Caco-2 (cell line): ENCODE data around the gene RNASE7. TPM values are rescaled to one million over a fixed set of nuclear protein-coding genes. Genes with fewer than 3 reads are reported as not detected.
A peak's percentile ranks its signal among the peaks of the same experiment; 100 is the strongest.

Source experiments
- BruUV-seq: library from RNA; stranded (reverse); fragments of 400-500 nt; replicated peaks from 2 replicates; lab custom pipeline; 2021; lab: Mats Ljungman, UMichigan
- CTCF ChIA-PET: fragments of 300-600 bp; sonication (Branson Sonifier 250); formaldehyde crosslinking; loops from one replicate; lab custom pipeline; 2022; ENCODE audit warnings: antibody characterized with exemption; lab: Charles Lee
- POLR2A ChIA-PET: fragments of 300-600 bp; sonication (Branson Sonifier 250); formaldehyde crosslinking; loops from one replicate; lab custom pipeline; 2022; ENCODE audit warnings: antibody characterized with exemption; lab: Charles Lee
- DNase-seq, 2 experiments: peaks; one replicate each; pipeline versions ENCODE4 v3.0.0 to v3.0.0-alpha.2; 2020 to 2022
- H3K27me3 ChIP-seq: replicated peaks from 2 replicates; pipeline ENCODE4 v1.6.0; 2011; ENCODE audit warnings: low read length; ENCODE audit not compliant: control insufficient read depth, insufficient read depth
- H3K36me3 ChIP-seq: 2 replicates; pipeline ENCODE4 v1.5.1; 2011; ENCODE audit warnings: low read length; ENCODE audit not compliant: control insufficient read depth, insufficient read depth
- H3K4me1 ChIP-seq: fragments of 250-450 bp; sonication (Bioruptor Pico); 2 replicates; pipeline ENCODE4 v1.5.1; 2020; ENCODE audit warnings: mild to moderate bottlenecking
- H3K4me3 ChIP-seq: 2 replicates; pipeline ENCODE4 v1.5.1; 2011; ENCODE audit warnings: low read depth, mild to moderate bottlenecking, control low read depth, low read length
- H3K9me3 ChIP-seq: fragments of 250-450 bp; sonication (Bioruptor Pico); 2 replicates; pipeline ENCODE4 v1.5.1; 2020; ENCODE audit warnings: mild to moderate bottlenecking, moderate library complexity
- H3K27ac Mint-ChIP-seq: one replicate; pipeline ENCODE4 v1.8.0; 2022; ENCODE audit warnings: mixed read lengths; ENCODE audit not compliant: unreplicated experiment
- H3K27me3 Mint-ChIP-seq: one replicate; pipeline ENCODE4 v1.8.0; 2022; ENCODE audit warnings: mixed read lengths; ENCODE audit not compliant: insufficient read depth, unreplicated experiment
- H3K36me3 Mint-ChIP-seq: one replicate; pipeline ENCODE4 v1.8.0; 2022; ENCODE audit warnings: mild to moderate bottlenecking, mixed read lengths; ENCODE audit not compliant: insufficient read depth, unreplicated experiment
- H3K4me1 Mint-ChIP-seq: one replicate; pipeline ENCODE4 v1.8.0; 2022; ENCODE audit warnings: low read depth, mixed read lengths; ENCODE audit not compliant: unreplicated experiment
- H3K4me3 Mint-ChIP-seq: one replicate; pipeline ENCODE4 v1.8.0; 2022; ENCODE audit warnings: mild to moderate bottlenecking, moderate library complexity, mixed read lengths; ENCODE audit not compliant: unreplicated experiment
- H3K9me3 Mint-ChIP-seq: one replicate; pipeline ENCODE4 v1.8.0; 2022; ENCODE audit warnings: mixed read lengths; ENCODE audit not compliant: unreplicated experiment
- intact Hi-C: fragments of 100-400 bp; cut with micrococcal nuclease; formaldehyde crosslinking; loops from one replicate; pipeline ENCODE4 v1.10.0; 2022; ENCODE audit not compliant: unreplicated experiment
- total RNA-seq: library from RNA; stranded (reverse); gene quantifications from 2 replicates; pipeline ENCODE4 v1.2.3, GENCODE V29; 2022
- TF ChIP-seq, protein P1 (sequence below), 2 experiments: fragments of 200-600 bp in 1 of 2; IDR thresholded peaks; 1 replicate in 1 of 2; 2 replicates in 1 of 2; pipeline versions ENCODE4 v1.5.1 to v1.8.0; 2011 to 2022; ENCODE audit warnings: antibody characterized with exemption in 1 of 2, control low read depth in 1 of 2, inconsistent platforms in 1 of 2, low read depth in 1 of 2, low read length in 1 of 2, mild to moderate bottlenecking in 1 of 2, moderate library complexity in 1 of 2; ENCODE audit not compliant: insufficient read depth in 1 of 2, severe bottlenecking in 1 of 2, unreplicated experiment in 1 of 2

Gene RNASE7
- total RNA-seq, 1 experiment from 2014 or later = not detected

- Histone ChIP-seq H3K36me3 (peaks cover 4% of the 10 kb centered on the region), H3K9me3 (no peaks in the 10 kb centered on the region), H3K27me3 (no peaks in the 10 kb centered on the region), H3K4me1 (no peaks in the 10 kb centered on the region), H3K4me3 (no peak overlapping the region)
- Mint-ChIP-seq H3K9me3 (no peaks in the 10 kb centered on the region), H3K4me3 (no peak overlapping the region), H3K27ac (no peak overlapping the region), H3K27me3 (no peaks in the 10 kb centered on the region), H3K36me3 (peaks cover 28% of the 10 kb centered on the region), H3K4me1 (peaks cover 9% of the 10 kb centered on the region)
- intact Hi-C loops = loop anchor here (1.0 kb wide), 2 partner anchors 12 to 24 kb away; no protein-coding TSS in a partner anchor
- BruUV-seq = no TSS peak
- DNase-seq = no peak
- TF ChIP-seq, protein P1, sequence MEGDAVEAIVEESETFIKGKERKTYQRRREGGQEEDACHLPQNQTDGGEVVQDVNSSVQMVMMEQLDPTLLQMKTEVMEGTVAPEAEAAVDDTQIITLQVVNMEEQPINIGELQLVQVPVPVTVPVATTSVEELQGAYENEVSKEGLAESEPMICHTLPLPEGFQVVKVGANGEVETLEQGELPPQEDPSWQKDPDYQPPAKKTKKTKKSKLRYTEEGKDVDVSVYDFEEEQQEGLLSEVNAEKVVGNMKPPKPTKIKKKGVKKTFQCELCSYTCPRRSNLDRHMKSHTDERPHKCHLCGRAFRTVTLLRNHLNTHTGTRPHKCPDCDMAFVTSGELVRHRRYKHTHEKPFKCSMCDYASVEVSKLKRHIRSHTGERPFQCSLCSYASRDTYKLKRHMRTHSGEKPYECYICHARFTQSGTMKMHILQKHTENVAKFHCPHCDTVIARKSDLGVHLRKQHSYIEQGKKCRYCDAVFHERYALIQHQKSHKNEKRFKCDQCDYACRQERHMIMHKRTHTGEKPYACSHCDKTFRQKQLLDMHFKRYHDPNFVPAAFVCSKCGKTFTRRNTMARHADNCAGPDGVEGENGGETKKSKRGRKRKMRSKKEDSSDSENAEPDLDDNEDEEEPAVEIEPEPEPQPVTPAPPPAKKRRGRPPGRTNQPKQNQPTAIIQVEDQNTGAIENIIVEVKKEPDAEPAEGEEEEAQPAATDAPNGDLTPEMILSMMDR (IDR thresholded peaks at IDR 0.05; ENCODE audit: insufficient read depth in 1 of 2, low read depth in 1 of 2, low read length in 1 of 2, severe bottlenecking in 1 of 2, unreplicated experiment in 1 of 2) = no peak
- ChIA-PET CTCF (interaction anchor here (0.5 to 3.4 kb wide), 9 partner anchors 9 to 214 kb away, joined by 3 to 43 read pairs (median 7); partner anchors contain the start of genes ARHGEF40 and TMEM253), POLR2A (interaction anchor here (0.6 kb wide), 1 partner anchor 13 kb away, joined by 4 read pairs; no protein-coding TSS in a partner anchor)
These were observed 49.7 kb downstream of the RNASE7 start for GRCh38 chr14:21091821-21092272.

GRCh38 chr14:21092273-21093011 is 50.3 kb downstream of the RNASE7 start:
- H3K36me3 ChIP-seq = peaks cover 4% of the 10 kb centered on the region
- H3K9me3 ChIP-seq = no peaks in the 10 kb centered on the region
- H3K4me1 Mint-ChIP-seq = peaks cover 15% of the 10 kb centered on the region
- H3K9me3 Mint-ChIP-seq = no peaks in the 10 kb centered on the region
- H3K4me3 ChIP-seq = no peak overlapping the region
- TF ChIP-seq, protein P1 (IDR thresholded peaks at IDR 0.05; ENCODE audit: insufficient read depth in 1 of 2, low read depth in 1 of 2, low read length in 1 of 2, severe bottlenecking in 1 of 2, unreplicated experiment in 1 of 2) = peak; percentile 99
- H3K27me3 ChIP-seq = no peaks in the 10 kb centered on the region
- DNase-seq = peak in 1 of 2 experiments; percentile 86
- H3K36me3 Mint-ChIP-seq = peaks cover 28% of the 10 kb centered on the region
- no peak overlapping the region for H3K27ac Mint-ChIP-seq
- no TSS peak for BruUV-seq
- intact Hi-C loops = loop anchor here (1.0 kb wide), 2 partner anchors 12 to 24 kb away; no protein-coding TSS in a partner anchor
- H3K4me3 Mint-ChIP-seq = no peak overlapping the region
- H3K27me3 Mint-ChIP-seq = no peaks in the 10 kb centered on the region
- H3K4me1 ChIP-seq = no peaks in the 10 kb centered on the region; the same call in 1 of the 2 replicates
- POLR2A ChIA-PET = interaction anchor here (0.6 kb wide), 1 partner anchor 13 kb away, joined by 4 read pairs; no protein-coding TSS in a partner anchor
- CTCF ChIA-PET = interaction anchor here (0.5 to 3.4 kb wide), 9 partner anchors 9 to 213 kb away, joined by 3 to 43 read pairs (median 7); partner anchors contain the start of genes ARHGEF40 and TMEM253

- peaks cover 4% of the 10 kb centered on the region for H3K36me3 ChIP-seq
- H3K4me3 Mint-ChIP-seq = no peak overlapping the region
- CTCF ChIA-PET = interaction anchor here (1.7 to 3.4 kb wide), 4 partner anchors 11 to 78 kb away, joined by 13 to 43 read pairs (median 16); partner anchors contain the start of gene ARHGEF40
- no TSS peak for BruUV-seq
- H3K27me3 Mint-ChIP-seq = no peaks in the 10 kb centered on the region
- no peaks in the 10 kb centered on the region for H3K9me3 Mint-ChIP-seq
- no peak for DNase-seq
- H3K4me1 Mint-ChIP-seq = peaks cover 16% of the 10 kb centered on the region
- H3K4me1 ChIP-seq = no peaks in the 10 kb centered on the region; the same call in 1 of the 2 replicates
- no peaks in the 10 kb centered on the region for H3K27me3 ChIP-seq
- POLR2A ChIA-PET = no interaction called here
- H3K36me3 Mint-ChIP-seq = peaks cover 28% of the 10 kb centered on the region
- no peak overlapping the region for H3K27ac Mint-ChIP-seq
- no peaks in the 10 kb centered on the region for H3K9me3 ChIP-seq
- TF ChIP-seq, protein P1 (IDR thresholded peaks at IDR 0.05; ENCODE audit: insufficient read depth in 1 of 2, low read depth in 1 of 2, low read length in 1 of 2, severe bottlenecking in 1 of 2, unreplicated experiment in 1 of 2) = no peak
- no peak overlapping the region for H3K4me3 ChIP-seq
- intact Hi-C loops = no loop called here
These were observed 50.9 kb downstream of the RNASE7 start for GRCh38 chr14:21093018-21093417.
